Panc1 (cell line): Measurements from ENCODE around the gene MRTFA. TPM values are rescaled to one million over a fixed set of nuclear protein-coding genes. Genes with fewer than 3 reads are reported as not detected.

Experiments
- ATAC-seq: fragments of 200-7000 bp; cut with Tn5 transposase; 2 replicates; pipeline ENCODE4 v1.9.1; 2020; ENCODE audit warnings: mild to moderate bottlenecking, moderate library complexity
- BruUV-seq: library from RNA; stranded (reverse); fragments of 400-500 nt; replicated peaks from 2 replicates; lab custom pipeline; 2021; lab: Mats Ljungman, UMichigan
- CTCF ChIA-PET: fragments of 300-600 bp; sonication (Branson Sonifier 250); formaldehyde crosslinking; loops from one replicate; lab custom pipeline; 2022; ENCODE audit warnings: antibody characterized with exemption; lab: Charles Lee
- POLR2A ChIA-PET: fragments of 300-600 bp; sonication (Branson Sonifier 250); formaldehyde crosslinking; loops from one replicate; lab custom pipeline; 2022; ENCODE audit warnings: antibody characterized with exemption; lab: Charles Lee
- DNase-seq: peaks from one replicate; pipeline ENCODE4 v3.0.0-alpha.2; 2010; ENCODE audit warnings: low read depth, low spot score
- H3K27ac ChIP-seq: 2 replicates; pipeline ENCODE4 v1.5.1; 2011; ENCODE audit warnings: mild to moderate bottlenecking, low read length, inconsistent platforms
- H3K27me3 ChIP-seq: fragments of 200-500 bp; sonication (Bioruptor generic); 2 replicates; pipeline ENCODE4 v1.6.0; 2014; ENCODE audit warnings: low read length, inconsistent platforms; ENCODE audit not compliant: control insufficient read depth, insufficient read depth
- H3K36me3 ChIP-seq: fragments of 200-500 bp; sonication (Bioruptor generic); 2 replicates; pipeline ENCODE4 v1.5.1; 2014; ENCODE audit warnings: inconsistent platforms, mild to moderate bottlenecking, low read length, moderate library complexity; ENCODE audit not compliant: control insufficient read depth, insufficient read depth
- H3K4me1 ChIP-seq: 2 replicates; pipeline ENCODE4 v1.5.1; 2011; ENCODE audit warnings: inconsistent platforms, mild to moderate bottlenecking, low read length, moderate library complexity; ENCODE audit not compliant: control insufficient read depth, insufficient read depth
- H3K4me3 ChIP-seq, 2 experiments: 2 replicates each; pipeline ENCODE4 v1.5.1; 2011 to 2012; ENCODE audit warnings: low read depth in 2 of 2, low read length in 2 of 2, mild to moderate bottlenecking in 2 of 2, inconsistent platforms in 1 of 2, moderate library complexity in 1 of 2
- H3K9me3 ChIP-seq: fragments of 200-500 bp; sonication (Bioruptor generic); 2 replicates; pipeline ENCODE4 v1.5.1; 2014; ENCODE audit warnings: low read depth, mild to moderate bottlenecking, inconsistent platforms, low read length, moderate library complexity; ENCODE audit not compliant: control insufficient read depth, insufficient read depth
- POLR2AphosphoS5 ChIP-seq: IDR thresholded peaks from 2 replicates; pipeline ENCODE4 v1.6.1; 2012; ENCODE audit warnings: mild to moderate bottlenecking, low read depth, low read length, moderate library complexity
- SIN3A ChIP-seq: IDR thresholded peaks from 2 replicates; pipeline ENCODE4 v1.6.1; 2012; ENCODE audit warnings: low read depth, mild to moderate bottlenecking, low read length, moderate library complexity, borderline replicate concordance; ENCODE audit not compliant: insufficient read depth
- TCF7L2 ChIP-seq: IDR thresholded peaks from 2 replicates; pipeline ENCODE4 v1.6.1; 2011; ENCODE audit warnings: mild to moderate bottlenecking, low read depth, low read length, inconsistent platforms
- in situ Hi-C: cut with HindIII; loops from 2 replicates; pipeline ENCODE4 v1.10.0; 2016; ENCODE audit warnings: low sequenced_read_pairs, low pct_unique_long_range_greater_than_20kb
- intact Hi-C: fragments of 100-400 bp; cut with micrococcal nuclease; formaldehyde crosslinking; loops from one replicate; pipeline ENCODE4 v1.10.0; 2022; ENCODE audit not compliant: unreplicated experiment
- total RNA-seq: library from RNA; stranded (reverse); gene quantifications from one replicate; pipeline ENCODE4 v1.2.1, GENCODE V29; 2021; ENCODE audit not compliant: unreplicated experiment
- TF ChIP-seq, protein P1 (sequence below), 2 experiments: IDR thresholded peaks; 2 replicates each; pipeline ENCODE4 v1.6.1; 2011 to 2012; ENCODE audit warnings: low read depth in 2 of 2, control low read depth in 1 of 2, low read length in 1 of 2, mild to moderate bottlenecking in 1 of 2, moderate library complexity in 1 of 2; ENCODE audit not compliant: insufficient read depth in 1 of 2
- TF ChIP-seq, protein P2 (sequence below): fragments of 450-650 bp; IDR thresholded peaks from 2 replicates; pipeline ENCODE4 v1.5.1; 2017; ENCODE audit warnings: mild to moderate bottlenecking

The MRTFA gene
- total RNA-seq, 1 experiment from 2014 or later: 62.1 TPM

DNA sequence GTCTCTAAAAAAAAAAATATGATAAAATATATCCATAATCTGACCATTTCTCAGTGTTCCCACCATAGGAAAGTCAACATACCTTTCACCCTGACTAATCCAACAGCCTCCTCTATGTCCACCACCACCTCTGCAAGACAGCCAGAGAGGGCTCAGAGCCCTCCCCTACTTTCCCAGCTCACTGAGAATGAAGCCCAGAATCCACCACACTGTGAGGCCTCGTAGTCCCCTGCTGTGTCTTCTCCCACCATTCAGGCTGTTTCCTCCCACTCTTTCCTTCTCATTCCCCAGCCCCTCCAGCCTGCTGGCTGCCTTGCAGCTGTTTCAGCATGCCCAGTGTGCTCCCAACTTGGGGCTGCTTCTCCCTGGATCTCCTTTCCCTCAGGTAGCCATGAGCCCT is 239.1 kb downstream of the MRTFA start:
- Histone ChIP-seq H3K9me3 (no peaks in the 10 kb centered on the region), H3K4me3 (no peak overlapping the region), H3K27me3 (no peaks in the 10 kb centered on the region), H3K27ac (no peak overlapping the region), H3K36me3 (0 out of 2 replicates have a peak, but pooled peaks cover 2% of the 10 kb centered on the region), H3K4me1 (no peaks in the 10 kb centered on the region)
- DNase-seq (no peak), ATAC-seq (no peak)
- no TSS peak for BruUV-seq
- TF ChIP-seq, protein P1, sequence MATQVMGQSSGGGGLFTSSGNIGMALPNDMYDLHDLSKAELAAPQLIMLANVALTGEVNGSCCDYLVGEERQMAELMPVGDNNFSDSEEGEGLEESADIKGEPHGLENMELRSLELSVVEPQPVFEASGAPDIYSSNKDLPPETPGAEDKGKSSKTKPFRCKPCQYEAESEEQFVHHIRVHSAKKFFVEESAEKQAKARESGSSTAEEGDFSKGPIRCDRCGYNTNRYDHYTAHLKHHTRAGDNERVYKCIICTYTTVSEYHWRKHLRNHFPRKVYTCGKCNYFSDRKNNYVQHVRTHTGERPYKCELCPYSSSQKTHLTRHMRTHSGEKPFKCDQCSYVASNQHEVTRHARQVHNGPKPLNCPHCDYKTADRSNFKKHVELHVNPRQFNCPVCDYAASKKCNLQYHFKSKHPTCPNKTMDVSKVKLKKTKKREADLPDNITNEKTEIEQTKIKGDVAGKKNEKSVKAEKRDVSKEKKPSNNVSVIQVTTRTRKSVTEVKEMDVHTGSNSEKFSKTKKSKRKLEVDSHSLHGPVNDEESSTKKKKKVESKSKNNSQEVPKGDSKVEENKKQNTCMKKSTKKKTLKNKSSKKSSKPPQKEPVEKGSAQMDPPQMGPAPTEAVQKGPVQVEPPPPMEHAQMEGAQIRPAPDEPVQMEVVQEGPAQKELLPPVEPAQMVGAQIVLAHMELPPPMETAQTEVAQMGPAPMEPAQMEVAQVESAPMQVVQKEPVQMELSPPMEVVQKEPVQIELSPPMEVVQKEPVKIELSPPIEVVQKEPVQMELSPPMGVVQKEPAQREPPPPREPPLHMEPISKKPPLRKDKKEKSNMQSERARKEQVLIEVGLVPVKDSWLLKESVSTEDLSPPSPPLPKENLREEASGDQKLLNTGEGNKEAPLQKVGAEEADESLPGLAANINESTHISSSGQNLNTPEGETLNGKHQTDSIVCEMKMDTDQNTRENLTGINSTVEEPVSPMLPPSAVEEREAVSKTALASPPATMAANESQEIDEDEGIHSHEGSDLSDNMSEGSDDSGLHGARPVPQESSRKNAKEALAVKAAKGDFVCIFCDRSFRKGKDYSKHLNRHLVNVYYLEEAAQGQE (IDR thresholded peaks at IDR 0.05; ENCODE audit: insufficient read depth in 1 of 2, low read depth in 2 of 2, low read length in 1 of 2): no peak
- TF ChIP-seq TCF7L2: no peak
- CTCF ChIA-PET: no interaction called here
- in situ Hi-C loops: no loop called here
- POLR2A ChIA-PET: interaction anchor here (0.7 kb wide), 1 partner anchor 48 kb away, joined by 5 read pairs; no protein-coding TSS in a partner anchor
- intact Hi-C loops: no loop called here

DNA sequence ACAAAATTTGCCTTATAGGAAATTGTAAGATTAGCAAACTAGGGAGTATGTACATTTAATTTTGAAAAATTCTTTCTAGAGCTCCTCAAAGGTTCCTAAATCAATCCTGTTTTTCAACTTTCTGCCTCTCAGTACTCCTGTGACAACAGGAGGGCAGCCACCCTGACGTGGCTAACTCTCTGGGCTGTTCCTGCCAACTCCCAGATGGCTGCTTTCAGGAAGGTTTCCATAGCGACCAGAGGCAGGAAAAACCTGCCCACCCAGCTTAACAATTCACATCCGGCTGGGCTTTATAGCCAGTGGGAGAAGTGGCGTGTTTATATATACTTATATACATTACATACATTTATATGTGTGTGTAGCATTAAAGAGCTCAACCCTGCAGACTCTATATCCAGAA is 239.6 kb downstream of the MRTFA start:
- H3K27me3 ChIP-seq: no peaks in the 10 kb centered on the region
- no peak for TF ChIP-seq POLR2AphosphoS5
- TF ChIP-seq, protein P2, sequence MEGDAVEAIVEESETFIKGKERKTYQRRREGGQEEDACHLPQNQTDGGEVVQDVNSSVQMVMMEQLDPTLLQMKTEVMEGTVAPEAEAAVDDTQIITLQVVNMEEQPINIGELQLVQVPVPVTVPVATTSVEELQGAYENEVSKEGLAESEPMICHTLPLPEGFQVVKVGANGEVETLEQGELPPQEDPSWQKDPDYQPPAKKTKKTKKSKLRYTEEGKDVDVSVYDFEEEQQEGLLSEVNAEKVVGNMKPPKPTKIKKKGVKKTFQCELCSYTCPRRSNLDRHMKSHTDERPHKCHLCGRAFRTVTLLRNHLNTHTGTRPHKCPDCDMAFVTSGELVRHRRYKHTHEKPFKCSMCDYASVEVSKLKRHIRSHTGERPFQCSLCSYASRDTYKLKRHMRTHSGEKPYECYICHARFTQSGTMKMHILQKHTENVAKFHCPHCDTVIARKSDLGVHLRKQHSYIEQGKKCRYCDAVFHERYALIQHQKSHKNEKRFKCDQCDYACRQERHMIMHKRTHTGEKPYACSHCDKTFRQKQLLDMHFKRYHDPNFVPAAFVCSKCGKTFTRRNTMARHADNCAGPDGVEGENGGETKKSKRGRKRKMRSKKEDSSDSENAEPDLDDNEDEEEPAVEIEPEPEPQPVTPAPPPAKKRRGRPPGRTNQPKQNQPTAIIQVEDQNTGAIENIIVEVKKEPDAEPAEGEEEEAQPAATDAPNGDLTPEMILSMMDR: no peak
- ChIA-PET POLR2A (interaction anchor here (0.6 to 0.7 kb wide), 2 partner anchors 47 to 81 kb away, joined by 3 to 5 read pairs; no protein-coding TSS in a partner anchor), CTCF (no interaction called here)
- intact Hi-C loops (no loop called here), in situ Hi-C loops (no loop called here)
- H3K36me3 ChIP-seq: 0 out of 2 replicates have a peak, but pooled peaks cover 2% of the 10 kb centered on the region
- no peak overlapping the region for H3K27ac ChIP-seq
- H3K9me3 ChIP-seq: no peaks in the 10 kb centered on the region
- ATAC-seq: no peak
- H3K4me3 ChIP-seq: no peak overlapping the region
- no TSS peak for BruUV-seq
- DNase-seq: no peak
- no peaks in the 10 kb centered on the region for H3K4me1 ChIP-seq

DNA sequence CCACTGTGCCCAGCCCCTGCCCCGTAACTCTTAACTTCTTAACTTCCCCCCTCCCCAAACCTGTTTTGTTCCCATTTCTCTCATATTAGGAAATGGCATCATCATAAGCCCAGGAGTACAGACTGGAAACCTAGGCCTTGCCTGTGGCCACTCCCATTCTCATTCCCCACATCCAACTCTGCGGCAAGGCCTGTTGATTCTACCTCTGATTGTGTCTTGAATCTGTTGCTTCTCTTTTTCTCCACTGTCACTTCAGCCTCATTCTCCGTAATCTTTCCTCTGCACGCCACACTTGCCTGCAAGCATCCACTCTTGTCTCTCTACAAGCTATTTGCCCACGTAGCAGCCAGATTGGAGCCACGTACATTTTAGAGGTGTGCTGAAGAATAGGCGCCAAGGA is 240.9 kb downstream of the MRTFA start:
- in situ Hi-C loops (no loop called here), intact Hi-C loops (no loop called here)
- ChIA-PET POLR2A (interaction anchor here (0.6 kb wide), 1 partner anchor 234 kb away, joined by 6 read pairs; no protein-coding TSS in a partner anchor), CTCF (no interaction called here)
- H3K27me3 ChIP-seq: no peaks in the 10 kb centered on the region
- H3K27ac ChIP-seq: no peak overlapping the region
- no TSS peak for BruUV-seq
- TF ChIP-seq, protein P2: no peak
- TF ChIP-seq SIN3A (no peak), TCF7L2 (no peak), POLR2AphosphoS5 (no peak)
- TF ChIP-seq, protein P1 (IDR thresholded peaks at IDR 0.05; ENCODE audit: insufficient read depth in 1 of 2, low read depth in 2 of 2, low read length in 1 of 2): no peak
- H3K36me3 ChIP-seq: no peaks in the 10 kb centered on the region
- no peak for ATAC-seq
- H3K4me3 ChIP-seq: no peak overlapping the region
- no peak for DNase-seq
- H3K4me1 ChIP-seq: no peaks in the 10 kb centered on the region
- H3K9me3 ChIP-seq: no peaks in the 10 kb centered on the region
